ENCODE data around the gene ZNF24.

ZNF24 gene

DNA sequence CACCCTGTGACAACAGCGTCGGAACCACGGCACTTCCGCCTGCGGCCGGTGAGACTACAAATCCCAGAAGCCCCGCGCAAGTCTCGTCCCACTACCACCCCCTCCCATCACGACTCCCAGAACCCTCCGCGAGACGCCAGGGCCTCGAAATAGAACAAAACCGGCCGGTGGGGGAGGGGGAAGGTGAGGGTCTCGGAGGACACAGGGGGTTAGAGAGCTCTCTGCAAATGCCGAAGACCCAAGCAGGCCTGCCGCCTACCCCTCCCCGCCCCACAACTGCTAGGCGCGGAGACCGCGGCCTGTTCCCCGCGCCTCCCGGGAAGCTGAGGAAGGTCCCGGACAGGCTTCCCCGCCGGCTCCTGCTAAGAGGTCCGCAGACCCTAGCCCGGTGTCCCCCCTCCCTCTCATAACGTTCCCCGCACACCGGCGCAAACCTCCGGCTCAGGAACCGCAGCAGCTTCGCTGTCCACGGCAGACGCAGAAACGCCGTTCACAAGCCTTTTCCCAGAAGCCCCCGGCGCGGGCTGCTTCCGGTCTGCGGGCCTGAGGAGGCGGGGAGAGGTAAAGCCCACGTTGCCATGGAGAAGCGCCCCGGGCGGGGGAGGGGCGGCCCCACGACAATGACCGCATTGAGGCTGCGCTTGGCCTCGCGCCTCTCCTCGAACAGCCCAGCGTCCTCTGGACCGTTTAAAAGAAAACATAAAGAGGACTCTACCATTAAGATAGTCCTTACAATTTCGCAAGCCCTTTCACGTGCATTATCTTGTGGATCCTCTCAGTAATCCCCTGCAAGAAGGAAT lies at the start of gene ZNF24:
TSS of gene ZNF24 (minus strand) at position 485 of the 800 bp plus-strand sequence. CDS start 3,770 bp downstream, outside the sequence.
- DNase-seq = peak; percentile 99

GRCh38 chr18:35393716-35394115 lies 49.5 kb upstream of the ZNF24 start:
- no peak for DNase-seq

GRCh38 chr18:35392375-35392774 lies 48.2 kb upstream of the ZNF24 start:
- DNase-seq = no peak

- DNase-seq = no peak
Measured at GRCh38 chr18:35390951-35391700, 46.9 kb upstream of the ZNF24 start.

DNA sequence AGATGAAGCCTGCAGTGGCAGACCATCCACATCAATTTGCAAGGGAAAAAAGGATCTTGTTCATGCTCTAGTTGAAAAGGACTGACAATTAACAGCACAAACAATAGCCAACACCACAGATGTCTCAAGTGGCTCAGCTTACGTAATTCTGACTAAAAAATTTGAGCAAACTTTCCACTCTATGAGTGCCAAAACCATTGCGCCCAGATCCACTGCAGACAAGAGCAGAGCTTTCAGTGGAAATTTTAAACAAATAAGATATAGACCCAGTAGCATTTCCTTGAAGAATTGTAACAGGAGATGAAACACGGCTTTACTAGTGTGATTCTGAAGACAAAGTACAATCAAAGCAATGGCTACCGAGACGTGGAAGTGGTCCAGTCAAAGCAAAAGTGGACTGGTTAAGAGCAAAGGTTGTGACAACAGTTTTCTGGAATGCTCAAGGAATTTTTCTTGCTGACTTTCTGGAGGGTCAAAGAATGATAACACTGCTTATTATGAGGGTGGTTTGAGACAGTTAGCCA lies 44.9 kb upstream of the ZNF24 start:
- DNase-seq = no peak

DNA sequence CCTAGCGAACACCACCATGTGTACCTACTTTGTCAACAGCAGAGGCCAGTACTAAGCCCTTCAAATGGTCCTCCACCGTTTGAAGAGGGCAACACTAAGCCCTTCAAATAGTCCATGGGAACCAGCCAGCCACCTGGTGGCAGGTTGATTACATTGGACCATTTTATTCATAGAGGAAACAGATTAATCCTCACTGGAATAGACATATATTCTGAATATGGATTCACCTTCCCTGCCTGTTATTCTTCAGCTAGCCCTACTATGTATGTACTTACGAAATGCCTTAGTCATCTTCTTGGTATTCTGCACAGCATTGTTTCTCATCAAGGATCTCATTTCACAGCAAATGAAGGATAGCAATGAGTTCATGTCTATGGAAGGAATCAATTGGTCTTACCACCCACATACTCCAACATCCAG lies 42.9 kb upstream of the ZNF24 start:
- peak; percentile 53 for DNase-seq

GRCh38 chr18:35386600-35387100 lies 42.4 kb upstream of the ZNF24 start:
- peak; percentile 89 for DNase-seq

GRCh38 chr18:35383136-35383535 lies 38.9 kb upstream of the ZNF24 start:
- no peak for DNase-seq

GRCh38 chr18:35379421-35379820 lies 35.2 kb upstream of the ZNF24 start:
- no peak for DNase-seq

GRCh38 chr18:35378574-35378896 lies 34.3 kb upstream of the ZNF24 start:
- DNase-seq = no peak

GRCh38 chr18:35377875-35378573 lies 33.8 kb upstream of the ZNF24 start:
- DNase-seq = no peak

DNA sequence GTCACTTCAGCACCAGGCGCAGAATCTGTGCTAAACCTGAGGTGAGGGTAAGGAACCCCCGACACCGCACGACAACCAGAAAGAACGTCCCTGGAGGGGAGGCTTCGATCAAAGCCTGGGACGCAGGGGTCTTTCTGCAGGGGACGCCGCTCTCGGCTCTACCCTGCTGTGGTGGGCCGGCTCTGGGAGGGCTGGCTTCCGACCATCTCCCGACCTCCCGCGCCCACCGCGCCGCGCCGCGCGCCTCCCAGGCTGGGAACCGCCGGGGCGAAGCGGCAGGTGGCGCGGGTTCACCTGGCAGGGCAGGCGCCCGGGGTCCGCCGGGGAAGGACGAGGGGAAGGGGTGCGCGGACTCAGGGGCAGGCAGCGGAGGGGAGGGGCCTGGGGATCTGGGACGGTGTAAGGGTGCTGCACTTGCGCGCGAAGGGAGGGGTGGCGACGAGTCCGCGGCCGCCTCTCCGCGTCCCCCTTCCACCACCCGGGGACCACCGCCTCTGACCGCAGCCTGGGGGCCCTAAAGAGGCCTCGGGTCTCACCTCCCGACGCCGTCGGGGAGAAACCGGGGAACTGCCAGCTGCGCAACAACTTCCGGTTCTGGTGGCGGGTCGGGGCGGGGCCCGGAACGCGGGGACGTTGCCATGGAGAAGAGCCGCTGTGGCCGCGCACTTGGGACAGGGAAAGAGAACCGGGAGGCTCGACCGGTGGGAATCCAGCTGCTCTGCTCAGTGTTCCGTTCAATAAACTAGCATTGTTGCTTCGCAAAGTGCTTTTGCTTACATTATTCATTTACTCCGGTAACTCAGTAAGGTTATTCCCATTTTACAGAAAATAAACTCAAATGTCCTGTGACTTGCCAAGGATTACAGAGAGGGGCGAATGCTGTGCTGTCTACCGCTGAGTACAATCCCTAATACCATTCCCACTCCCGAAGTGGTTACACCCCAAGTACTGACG lies 32.8 kb upstream of the ZNF24 start, which contains the start of gene ZNF396:
TSS of gene ZNF396 (minus strand) at position 596 of the 954 bp plus-strand sequence. CDS start 3,045 bp downstream, outside the sequence.
- peak; percentile 87 for DNase-seq

GRCh38 chr18:35376393-35376741 lies 32.1 kb upstream of the ZNF24 start:
- peak; percentile 61 for DNase-seq

- no peak for DNase-seq
Measured at GRCh38 chr18:35374708-35375107, 30.5 kb upstream of the ZNF24 start.

GRCh38 chr18:35371412-35372195 lies 27.4 kb upstream of the ZNF24 start:
- no peak for DNase-seq

DNA sequence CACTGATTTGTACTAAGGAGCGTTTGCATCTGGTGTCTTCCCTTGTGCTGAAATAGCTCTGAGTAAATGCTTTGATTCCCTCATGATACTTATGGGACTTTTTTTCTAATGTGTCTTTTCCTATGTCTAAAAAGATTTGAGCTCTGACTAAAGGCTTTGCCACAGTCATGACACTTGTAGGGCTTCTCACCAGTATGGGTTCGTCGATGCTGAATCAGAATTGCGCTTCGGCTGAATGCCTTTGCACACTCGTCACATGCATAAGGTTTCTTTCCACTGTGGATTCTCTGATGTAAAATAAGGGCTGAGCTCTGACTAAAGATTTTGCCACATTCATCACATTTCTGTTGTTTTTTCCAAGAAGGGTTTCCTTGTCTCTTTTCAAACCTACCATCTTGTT lies 24.9 kb upstream of the ZNF24 start:
- DNase-seq = no peak

- no peak for DNase-seq
Measured at GRCh38 chr18:35368595-35368994, 24.4 kb upstream of the ZNF24 start.

DNA sequence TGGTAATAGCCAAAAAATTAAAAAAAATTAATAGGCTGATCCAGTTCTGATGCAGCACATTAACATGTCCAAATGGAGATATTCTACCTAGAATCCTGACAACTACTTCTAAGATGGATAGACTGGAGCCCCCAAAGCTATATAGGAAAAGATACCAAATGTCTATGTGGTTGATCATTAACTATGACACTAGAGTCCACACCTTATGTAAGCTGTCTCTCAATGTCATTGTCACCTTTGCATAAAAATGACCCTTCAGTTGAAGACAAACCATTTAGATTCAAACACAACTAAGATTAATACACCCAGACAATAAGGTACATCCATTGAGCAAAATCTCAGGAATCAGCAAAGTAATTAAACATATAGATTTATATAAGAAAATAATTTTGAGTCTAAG lies 18.3 kb upstream of the ZNF24 start:
- no peak for DNase-seq

GRCh38 chr18:35361570-35362321 lies 17.5 kb upstream of the ZNF24 start:
- no peak for DNase-seq

GRCh38 chr18:35355140-35355618 lies 11.0 kb upstream of the ZNF24 start:
- DNase-seq = peak; percentile 89

Data from NCI-H146 (cell line).